ENCODE data around the gene LRRC4C. TPM values are rescaled to one million over a fixed set of nuclear protein-coding genes. Genes with fewer than 3 reads are reported as not detected.
"Not testable (repeated sequence)": the region's sequence is repeated elsewhere in the genome, so short reads cannot be mapped to it uniquely, and the experiment has no call there.

LRRC4C gene
- total RNA-seq, 1 experiment from 2014 or later, result not detected

GRCh38 chr11:40879911-40880310 lies 579.5 kb downstream of the LRRC4C start:
- Mint-ChIP-seq H3K4me1 (ENCODE audit: low read depth, unreplicated experiment) (no peaks in the 10 kb centered on the region), H3K27me3 (ENCODE audit: unreplicated experiment) (no peaks in the 10 kb centered on the region), H3K4me3 (ENCODE audit: low read depth, unreplicated experiment) (no peak overlapping the region), H3K36me3 (ENCODE audit: insufficient read depth, unreplicated experiment) (no peaks in the 10 kb centered on the region), H3K9me3 (ENCODE audit: low read depth, unreplicated experiment) (peaks cover 15% of the 10 kb centered on the region), H3K27ac (ENCODE audit: unreplicated experiment) (no peak overlapping the region)
- intact Hi-C loops (cut with micrococcal nuclease; ENCODE audit: unreplicated experiment), result no loop called here
- no peak for DNase-seq
- no peak for TF ChIP-seq CTCF (IDR thresholded peaks at IDR 0.05; ENCODE audit: unreplicated experiment)
- BruUV-seq (replicated peaks), result no TSS peak
- CTCF ChIA-PET, result no interaction called here

- no peaks in the 10 kb centered on the region for H3K4me1 Mint-ChIP-seq (ENCODE audit: low read depth, unreplicated experiment)
- BruUV-seq (replicated peaks), result no TSS peak
- no peak for DNase-seq
- TF ChIP-seq CTCF (IDR thresholded peaks at IDR 0.05; ENCODE audit: unreplicated experiment), result no peak
- H3K9me3 Mint-ChIP-seq (ENCODE audit: low read depth, unreplicated experiment), result peaks cover 12% of the 10 kb centered on the region
- no peaks in the 10 kb centered on the region for H3K36me3 Mint-ChIP-seq (ENCODE audit: insufficient read depth, unreplicated experiment)
- intact Hi-C loops (cut with micrococcal nuclease; ENCODE audit: unreplicated experiment), result no loop called here
- H3K27ac Mint-ChIP-seq (ENCODE audit: unreplicated experiment), result no peak overlapping the region
- H3K4me3 Mint-ChIP-seq (ENCODE audit: low read depth, unreplicated experiment), result no peak overlapping the region
- no peaks in the 10 kb centered on the region for H3K27me3 Mint-ChIP-seq (ENCODE audit: unreplicated experiment)
- CTCF ChIA-PET, result interaction anchor here (0.6 kb wide), 1 partner anchor 121 kb away, joined by 5 read pairs; no protein-coding TSS in a partner anchor
These were observed 581.5 kb downstream of the LRRC4C start for GRCh38 chr11:40877981-40878380.

- H3K4me1 Mint-ChIP-seq (ENCODE audit: low read depth, unreplicated experiment), result no peaks in the 10 kb centered on the region
- TF ChIP-seq CTCF (IDR thresholded peaks at IDR 0.05; ENCODE audit: unreplicated experiment), result no peak
These were observed 582.2 kb downstream of the LRRC4C start for GRCh38 chr11:40877256-40877655.

GRCh38 chr11:40867991-40868632 lies 591.3 kb downstream of the LRRC4C start:
- BruUV-seq (replicated peaks), result no TSS peak
- Mint-ChIP-seq H3K36me3 (ENCODE audit: insufficient read depth, unreplicated experiment) (no peaks in the 10 kb centered on the region), H3K9me3 (ENCODE audit: low read depth, unreplicated experiment) (peaks cover 14% of the 10 kb centered on the region), H3K27ac (ENCODE audit: unreplicated experiment) (no peak overlapping the region), H3K27me3 (ENCODE audit: unreplicated experiment) (no peaks in the 10 kb centered on the region), H3K4me3 (ENCODE audit: low read depth, unreplicated experiment) (no peak overlapping the region), H3K4me1 (ENCODE audit: low read depth, unreplicated experiment) (no peaks in the 10 kb centered on the region)
- CTCF ChIA-PET, result no interaction called here
- no peak for TF ChIP-seq CTCF (IDR thresholded peaks at IDR 0.05; ENCODE audit: unreplicated experiment)
- DNase-seq, result no peak
- intact Hi-C loops (cut with micrococcal nuclease; ENCODE audit: unreplicated experiment), result no loop called here

More at GRCh38 chr11:40877256-40877655, 582.2 kb downstream of the LRRC4C start:
- H3K4me3 Mint-ChIP-seq (ENCODE audit: low read depth, unreplicated experiment), result no peak overlapping the region
- peaks cover 9% of the 10 kb centered on the region for H3K9me3 Mint-ChIP-seq (ENCODE audit: low read depth, unreplicated experiment)
- intact Hi-C loops (cut with micrococcal nuclease; ENCODE audit: unreplicated experiment), result no loop called here
- CTCF ChIA-PET, result no interaction called here
- H3K36me3 Mint-ChIP-seq (ENCODE audit: insufficient read depth, unreplicated experiment), result no peaks in the 10 kb centered on the region
- no peak overlapping the region for H3K27ac Mint-ChIP-seq (ENCODE audit: unreplicated experiment)
- no TSS peak for BruUV-seq (replicated peaks)
- no peak for DNase-seq
- no peaks in the 10 kb centered on the region for H3K27me3 Mint-ChIP-seq (ENCODE audit: unreplicated experiment)

- DNase-seq; CTCF ChIA-PET; H3K9me3 Mint-ChIP-seq (ENCODE audit: low read depth, unreplicated experiment); BruUV-seq (replicated peaks); H3K4me3 Mint-ChIP-seq (ENCODE audit: low read depth, unreplicated experiment); H3K27ac Mint-ChIP-seq (ENCODE audit: unreplicated experiment); H3K36me3 Mint-ChIP-seq (ENCODE audit: insufficient read depth, unreplicated experiment); H3K4me1 Mint-ChIP-seq (ENCODE audit: low read depth, unreplicated experiment); H3K27me3 Mint-ChIP-seq (ENCODE audit: unreplicated experiment); intact Hi-C loops (cut with micrococcal nuclease; ENCODE audit: unreplicated experiment): not testable (repeated sequence)
These were observed 601.7 kb downstream of the LRRC4C start for GRCh38 chr11:40857754-40858153.
